ENCODE data around the gene ERVK3-1.

The ERVK3-1 gene

GRCh38 chr19:58315580-58315979 is 10.4 kb downstream of the ERVK3-1 start:
- in situ Hi-C loops (cut with MboI; ENCODE audit: low sequenced_read_pairs, unreplicated experiment), result no loop called here
- no peak for DNase-seq (ENCODE audit: low spot score)
- TF ChIP-seq, protein P1, sequence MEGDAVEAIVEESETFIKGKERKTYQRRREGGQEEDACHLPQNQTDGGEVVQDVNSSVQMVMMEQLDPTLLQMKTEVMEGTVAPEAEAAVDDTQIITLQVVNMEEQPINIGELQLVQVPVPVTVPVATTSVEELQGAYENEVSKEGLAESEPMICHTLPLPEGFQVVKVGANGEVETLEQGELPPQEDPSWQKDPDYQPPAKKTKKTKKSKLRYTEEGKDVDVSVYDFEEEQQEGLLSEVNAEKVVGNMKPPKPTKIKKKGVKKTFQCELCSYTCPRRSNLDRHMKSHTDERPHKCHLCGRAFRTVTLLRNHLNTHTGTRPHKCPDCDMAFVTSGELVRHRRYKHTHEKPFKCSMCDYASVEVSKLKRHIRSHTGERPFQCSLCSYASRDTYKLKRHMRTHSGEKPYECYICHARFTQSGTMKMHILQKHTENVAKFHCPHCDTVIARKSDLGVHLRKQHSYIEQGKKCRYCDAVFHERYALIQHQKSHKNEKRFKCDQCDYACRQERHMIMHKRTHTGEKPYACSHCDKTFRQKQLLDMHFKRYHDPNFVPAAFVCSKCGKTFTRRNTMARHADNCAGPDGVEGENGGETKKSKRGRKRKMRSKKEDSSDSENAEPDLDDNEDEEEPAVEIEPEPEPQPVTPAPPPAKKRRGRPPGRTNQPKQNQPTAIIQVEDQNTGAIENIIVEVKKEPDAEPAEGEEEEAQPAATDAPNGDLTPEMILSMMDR (IDR thresholded peaks at IDR 0.05; ENCODE audit: borderline replicate concordance, control extremely low read depth, extremely low read depth, insufficient read depth, missing control alignments), result no peak

GRCh38 chr19:58317476-58318072 is 12.4 kb downstream of the ERVK3-1 start:
- in situ Hi-C loops (cut with MboI; ENCODE audit: low sequenced_read_pairs, unreplicated experiment), result no loop called here
- TF ChIP-seq, protein P1 (IDR thresholded peaks at IDR 0.05; ENCODE audit: borderline replicate concordance, control extremely low read depth, extremely low read depth, insufficient read depth, missing control alignments), result no peak
- no peak for DNase-seq (ENCODE audit: low spot score)

GRCh38 chr19:58318297-58318696 is 13.1 kb downstream of the ERVK3-1 start:
- in situ Hi-C loops (cut with MboI; ENCODE audit: low sequenced_read_pairs, unreplicated experiment), result no loop called here
- DNase-seq (ENCODE audit: low spot score), result no peak

GRCh38 chr19:58319241-58319640 is 14.1 kb downstream of the ERVK3-1 start:
- no peak for DNase-seq (ENCODE audit: low spot score)
- TF ChIP-seq, protein P1 (IDR thresholded peaks at IDR 0.05; ENCODE audit: borderline replicate concordance, control extremely low read depth, extremely low read depth, insufficient read depth, missing control alignments), result no peak
- in situ Hi-C loops (cut with MboI; ENCODE audit: low sequenced_read_pairs, unreplicated experiment), result no loop called here

More at GRCh38 chr19:58318297-58318696, 13.1 kb downstream of the ERVK3-1 start:
- TF ChIP-seq, protein P1 (IDR thresholded peaks at IDR 0.05; ENCODE audit: borderline replicate concordance, control extremely low read depth, extremely low read depth, insufficient read depth, missing control alignments), result no peak

DNA sequence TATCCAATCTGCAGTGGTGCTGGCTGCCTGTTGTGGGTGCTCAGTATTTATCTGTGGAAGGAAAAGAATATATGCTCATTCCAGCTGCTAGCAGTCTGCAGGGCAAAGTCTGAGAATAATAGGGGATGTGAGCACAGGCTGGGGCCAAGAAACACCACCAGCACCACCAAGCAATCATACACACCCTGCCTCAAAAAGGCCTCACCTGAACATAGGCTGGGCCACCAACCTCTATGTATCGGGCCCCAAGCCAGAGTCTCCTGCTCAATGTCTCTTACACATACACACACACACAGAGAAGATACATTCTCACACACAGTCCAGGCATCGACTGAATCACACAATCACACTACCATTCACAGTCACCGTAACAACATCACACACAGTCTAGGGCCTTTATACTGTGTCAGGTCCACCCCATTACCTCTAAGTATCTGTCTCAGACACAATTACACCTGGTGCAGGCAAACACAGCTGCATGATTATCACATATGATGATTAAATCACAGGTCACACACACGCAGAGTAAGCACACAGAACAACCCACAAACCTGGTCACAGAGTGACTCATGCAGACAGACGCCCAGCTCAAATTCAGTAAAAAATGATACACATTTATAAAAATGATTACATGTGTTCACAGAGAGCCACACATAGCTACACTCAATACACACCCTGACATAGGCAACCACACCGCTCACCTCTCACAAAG is 20.3 kb downstream of the ERVK3-1 start:
- in situ Hi-C loops (cut with MboI; ENCODE audit: low sequenced_read_pairs, unreplicated experiment), result no loop called here
- TF ChIP-seq, protein P1 (IDR thresholded peaks at IDR 0.05; ENCODE audit: borderline replicate concordance, control extremely low read depth, extremely low read depth, insufficient read depth, missing control alignments), result no peak
- DNase-seq (ENCODE audit: low spot score), result no peak

DNA sequence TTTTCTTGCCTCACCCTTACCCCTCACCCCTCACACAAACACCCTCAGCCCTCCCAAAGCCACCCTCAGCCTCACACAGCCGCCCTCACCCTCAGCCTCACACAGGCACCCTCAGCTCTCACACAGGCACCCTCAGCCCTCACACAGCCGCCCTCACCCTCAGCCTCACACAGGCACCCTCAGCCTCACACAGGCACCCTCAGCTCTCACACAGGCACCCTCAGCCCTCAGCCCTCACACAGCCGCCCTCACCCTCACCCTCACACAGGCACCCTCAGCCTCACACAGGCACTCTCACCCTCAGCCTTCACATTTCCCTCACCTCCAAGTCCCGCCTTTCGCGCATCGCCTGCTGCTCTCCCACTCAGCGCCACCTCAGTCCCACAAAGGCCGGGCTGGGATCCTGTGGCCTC is 21.3 kb downstream of the ERVK3-1 start:
- no peak for DNase-seq (ENCODE audit: low spot score)
- TF ChIP-seq, protein P1 (IDR thresholded peaks at IDR 0.05; ENCODE audit: borderline replicate concordance, control extremely low read depth, extremely low read depth, insufficient read depth, missing control alignments), result no peak
- in situ Hi-C loops (cut with MboI; ENCODE audit: low sequenced_read_pairs, unreplicated experiment), result no loop called here

Measured in GM13976 (cell line).